ENCODE data around the gene SEMG2. TPM values are rescaled to one million over a fixed set of nuclear protein-coding genes. Genes with fewer than 3 reads are reported as not detected.

The SEMG2 gene
- polyA plus RNA-seq, 3 donors: not detected

- H3K27ac ChIP-seq (ENCODE audit: low read depth in 1 of 2, low read length in 2 of 2): no peak overlapping the region
- Mint-ChIP-seq H3K4me1 (peaks cover 13% of the 10 kb centered on the region), H3K27me3 (ENCODE audit: low read depth in 3 of 3) (peaks cover 4 to 11% (median 7%) of the 10 kb centered on the region in 3 donors), H3K9me3 (peaks cover 0 to 4% (median 0%) of the 10 kb centered on the region in 7 donors), H3K4me3 (no peak overlapping the region), H3K27ac (peak overlapping the region in 1 of 7 donors; percentile 51), H3K36me3 (no peaks in the 10 kb centered on the region)
- peaks cover 9 to 16% of the 10 kb centered on the region in 2 donors for H3K4me1 ChIP-seq (ENCODE audit: control insufficient read depth in 1 of 2, insufficient read depth in 2 of 2, low read length in 2 of 2)
- WGBS (ENCODE audit: insufficient coverage): 80% methylated on average over 1 of the region's 2 CpGs
- H3K9ac ChIP-seq (ENCODE audit: insufficient read depth, low read length, poor library complexity, severe bottlenecking): no peak overlapping the region
- no peak for TF ChIP-seq CTCF (IDR thresholded peaks at IDR 0.05)
- intact Hi-C loops (cut with micrococcal nuclease): no loop called here
- no peaks in the 10 kb centered on the region for H3K36me3 ChIP-seq (replicated peaks in 1 of 2; ENCODE audit: control insufficient read depth in 1 of 2, insufficient read depth in 2 of 2, low read length in 2 of 2)
- no peak overlapping the region for H3K4me3 ChIP-seq (replicated peaks in 1 of 3; ENCODE audit: low read depth in 2 of 3, low read length in 3 of 3)
- H2AFZ ChIP-seq (ENCODE audit: insufficient read depth, low read depth, low read length, poor library complexity, severe bottlenecking): no peak overlapping the region
- H3K79me2 ChIP-seq (ENCODE audit: insufficient read depth, low read length): no peaks in the 10 kb centered on the region
- no peak overlapping the region for H3K4me2 ChIP-seq (replicated peaks; ENCODE audit: extremely low read depth, low read length, poor library complexity, severe bottlenecking)
- H3K9me3 ChIP-seq (replicated peaks in 1 of 2; ENCODE audit: control insufficient read depth in 1 of 2, insufficient read depth in 1 of 2, low read length in 2 of 2): no peaks in the 10 kb centered on the region
- DNase-seq: no peak
- no peaks in the 10 kb centered on the region for H3K27me3 ChIP-seq (ENCODE audit: control insufficient read depth in 2 of 2, insufficient read depth in 2 of 2, low read length in 2 of 2)
- H4K20me1 ChIP-seq (ENCODE audit: insufficient read depth, low read length): no peaks in the 10 kb centered on the region
Measured at GRCh38 chr20:45179166-45179565, 42.0 kb upstream of the SEMG2 start.

- H3K4me2 ChIP-seq (replicated peaks; ENCODE audit: extremely low read depth, low read length, poor library complexity, severe bottlenecking): no peak overlapping the region
- Mint-ChIP-seq H3K4me1 (peaks cover 13% of the 10 kb centered on the region), H3K36me3 (no peaks in the 10 kb centered on the region), H3K4me3 (no peak overlapping the region), H3K27me3 (ENCODE audit: low read depth in 3 of 3) (peaks cover 5 to 16% (median 7%) of the 10 kb centered on the region in 3 donors), H3K9me3 (peaks cover 0 to 3% (median 0%) of the 10 kb centered on the region in 7 donors), H3K27ac (no peak overlapping the region)
- H3K79me2 ChIP-seq (ENCODE audit: insufficient read depth, low read length): no peaks in the 10 kb centered on the region
- H3K27me3 ChIP-seq (ENCODE audit: control insufficient read depth in 2 of 2, insufficient read depth in 2 of 2, low read length in 2 of 2): peaks cover 0 to 3% of the 10 kb centered on the region in 2 donors
- no peak for DNase-seq
- H2AFZ ChIP-seq (ENCODE audit: insufficient read depth, low read depth, low read length, poor library complexity, severe bottlenecking): no peak overlapping the region
- no peaks in the 10 kb centered on the region for H4K20me1 ChIP-seq (ENCODE audit: insufficient read depth, low read length)
- H3K9ac ChIP-seq (ENCODE audit: insufficient read depth, low read length, poor library complexity, severe bottlenecking): no peak overlapping the region
- no peaks in the 10 kb centered on the region for H3K9me3 ChIP-seq (replicated peaks in 1 of 2; ENCODE audit: control insufficient read depth in 1 of 2, insufficient read depth in 1 of 2, low read length in 2 of 2)
- H3K36me3 ChIP-seq (replicated peaks in 1 of 2; ENCODE audit: control insufficient read depth in 1 of 2, insufficient read depth in 2 of 2, low read length in 2 of 2): no peaks in the 10 kb centered on the region
- WGBS (ENCODE audit: insufficient coverage): 100% methylated on average over 2 of the region's 2 CpGs
- H3K4me1 ChIP-seq (ENCODE audit: control insufficient read depth in 1 of 2, insufficient read depth in 2 of 2, low read length in 2 of 2): peaks cover 9 to 16% of the 10 kb centered on the region in 2 donors
- H3K27ac ChIP-seq (ENCODE audit: low read depth in 1 of 2, low read length in 2 of 2): no peak overlapping the region
- no peak overlapping the region for H3K4me3 ChIP-seq (replicated peaks in 1 of 3; ENCODE audit: low read depth in 2 of 3, low read length in 3 of 3)
- intact Hi-C loops (cut with micrococcal nuclease): no loop called here
- TF ChIP-seq CTCF (IDR thresholded peaks at IDR 0.05): no peak
Measured at GRCh38 chr20:45181639-45182038, 39.5 kb upstream of the SEMG2 start.

All from CD14-positive monocyte (primary cell).